Measurements from ENCODE around the gene TMEM213.

DNA sequence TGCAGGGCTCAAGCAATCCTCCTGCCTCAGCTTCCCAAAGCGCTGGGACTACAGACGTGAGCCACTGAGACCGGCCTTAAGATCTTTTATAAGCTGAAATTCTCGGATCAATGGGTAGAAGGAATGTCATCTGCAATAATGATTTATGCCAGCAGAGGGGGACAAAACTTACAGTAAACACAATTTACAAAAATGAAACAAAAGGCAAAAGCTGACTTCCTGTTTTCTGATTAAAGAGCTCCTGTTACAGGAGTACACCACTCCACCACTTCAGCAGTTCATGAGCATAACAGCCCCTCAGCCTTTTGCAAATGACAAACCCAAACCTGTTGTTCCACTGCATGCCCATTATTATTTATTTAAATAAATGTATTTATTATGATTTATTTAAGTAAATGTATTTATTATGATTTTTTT is 88.7 kb downstream of the TMEM213 start:
- TF ChIP-seq CTCF (IDR thresholded peaks at IDR 0.05; ENCODE audit: poor library complexity, severe bottlenecking): peak; percentile 67
- TF ChIP-seq RAD21 (conservative IDR thresholded peaks at IDR 0.05): peak; percentile 56
- TF ChIP-seq TAF1 (IDR thresholded peaks at IDR 0.05; ENCODE audit: low read depth): no peak
- TF ChIP-seq, protein P1, sequence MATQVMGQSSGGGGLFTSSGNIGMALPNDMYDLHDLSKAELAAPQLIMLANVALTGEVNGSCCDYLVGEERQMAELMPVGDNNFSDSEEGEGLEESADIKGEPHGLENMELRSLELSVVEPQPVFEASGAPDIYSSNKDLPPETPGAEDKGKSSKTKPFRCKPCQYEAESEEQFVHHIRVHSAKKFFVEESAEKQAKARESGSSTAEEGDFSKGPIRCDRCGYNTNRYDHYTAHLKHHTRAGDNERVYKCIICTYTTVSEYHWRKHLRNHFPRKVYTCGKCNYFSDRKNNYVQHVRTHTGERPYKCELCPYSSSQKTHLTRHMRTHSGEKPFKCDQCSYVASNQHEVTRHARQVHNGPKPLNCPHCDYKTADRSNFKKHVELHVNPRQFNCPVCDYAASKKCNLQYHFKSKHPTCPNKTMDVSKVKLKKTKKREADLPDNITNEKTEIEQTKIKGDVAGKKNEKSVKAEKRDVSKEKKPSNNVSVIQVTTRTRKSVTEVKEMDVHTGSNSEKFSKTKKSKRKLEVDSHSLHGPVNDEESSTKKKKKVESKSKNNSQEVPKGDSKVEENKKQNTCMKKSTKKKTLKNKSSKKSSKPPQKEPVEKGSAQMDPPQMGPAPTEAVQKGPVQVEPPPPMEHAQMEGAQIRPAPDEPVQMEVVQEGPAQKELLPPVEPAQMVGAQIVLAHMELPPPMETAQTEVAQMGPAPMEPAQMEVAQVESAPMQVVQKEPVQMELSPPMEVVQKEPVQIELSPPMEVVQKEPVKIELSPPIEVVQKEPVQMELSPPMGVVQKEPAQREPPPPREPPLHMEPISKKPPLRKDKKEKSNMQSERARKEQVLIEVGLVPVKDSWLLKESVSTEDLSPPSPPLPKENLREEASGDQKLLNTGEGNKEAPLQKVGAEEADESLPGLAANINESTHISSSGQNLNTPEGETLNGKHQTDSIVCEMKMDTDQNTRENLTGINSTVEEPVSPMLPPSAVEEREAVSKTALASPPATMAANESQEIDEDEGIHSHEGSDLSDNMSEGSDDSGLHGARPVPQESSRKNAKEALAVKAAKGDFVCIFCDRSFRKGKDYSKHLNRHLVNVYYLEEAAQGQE (IDR thresholded peaks at IDR 0.05; ENCODE audit: borderline replicate concordance): no peak
- TF ChIP-seq EZH2 (IDR thresholded peaks at IDR 0.05; ENCODE audit: borderline replicate concordance, insufficient read depth, low read length, poor library complexity, severe bottlenecking): no peak
- TF ChIP-seq MXI1 (conservative IDR thresholded peaks at IDR 0.05; ENCODE audit: poor library complexity, severe bottlenecking): no peak
